Measurements from ENCODE around the gene CFI.

CFI gene

DNA sequence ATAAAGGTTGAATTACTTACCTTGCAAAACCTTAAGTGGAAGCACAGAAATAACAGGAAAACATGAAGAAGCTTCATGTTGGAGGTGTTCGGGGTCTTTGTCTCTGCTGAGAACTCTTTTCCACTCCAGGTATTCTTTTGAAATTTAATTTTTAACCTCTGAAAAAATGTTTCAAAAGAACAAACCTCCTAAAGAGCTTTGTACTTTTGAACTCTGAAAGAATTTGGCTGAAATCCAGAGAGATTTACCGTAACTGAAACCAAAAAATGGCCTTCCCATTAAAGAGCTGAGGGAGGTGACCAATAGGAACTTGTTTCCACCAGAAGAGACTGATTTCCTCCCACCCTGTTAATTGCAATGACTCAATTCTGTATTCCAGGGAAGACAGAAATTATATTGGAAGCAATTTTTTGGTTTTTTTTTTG, at the start of gene CFI:
TSS of gene CFI (minus strand) at position 105 of the 425 bp plus-strand sequence. CDS start at position 77, 28 bp downstream.
- no peak for DNase-seq

DNA sequence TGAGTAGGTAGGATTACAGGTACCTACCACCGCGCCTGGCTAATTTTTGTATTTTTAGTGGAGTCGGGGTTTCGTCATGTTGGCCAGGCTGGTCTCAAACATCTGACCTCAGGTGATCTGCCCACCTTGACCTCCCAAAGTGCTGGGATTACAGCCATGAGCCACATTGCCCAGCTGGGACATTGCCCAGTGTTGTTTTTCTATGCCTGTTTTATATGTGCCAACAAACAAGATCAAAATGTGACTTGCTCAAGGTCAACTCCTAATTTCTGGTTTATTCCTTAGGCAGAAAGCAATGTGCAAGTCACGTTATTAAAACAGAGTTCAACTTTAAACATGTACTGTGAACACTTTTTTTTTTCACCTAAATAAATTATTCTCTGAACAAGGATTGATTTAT, 48.8 kb upstream of the CFI start:
- DNase-seq, result no peak

DNA sequence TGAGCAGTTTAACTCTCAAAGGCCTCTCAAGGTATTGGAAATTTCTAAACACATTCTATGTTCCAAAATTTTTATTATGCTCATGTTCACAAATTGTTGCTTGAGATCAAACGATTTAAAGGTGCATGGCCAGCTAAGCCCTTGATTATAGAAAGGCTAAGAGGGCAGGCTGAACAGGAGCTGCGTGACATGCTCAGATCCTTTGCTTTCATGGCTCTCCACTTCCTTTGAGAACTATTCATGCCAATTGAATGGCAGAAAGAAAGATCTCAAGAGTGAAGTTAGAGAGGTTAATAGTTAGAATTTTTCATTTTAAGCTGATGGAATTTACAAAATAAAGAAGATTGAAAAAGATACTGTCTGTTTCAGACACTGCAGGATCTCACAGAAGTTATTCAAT, 46.7 kb upstream of the CFI start:
- DNase-seq, result no peak

DNA sequence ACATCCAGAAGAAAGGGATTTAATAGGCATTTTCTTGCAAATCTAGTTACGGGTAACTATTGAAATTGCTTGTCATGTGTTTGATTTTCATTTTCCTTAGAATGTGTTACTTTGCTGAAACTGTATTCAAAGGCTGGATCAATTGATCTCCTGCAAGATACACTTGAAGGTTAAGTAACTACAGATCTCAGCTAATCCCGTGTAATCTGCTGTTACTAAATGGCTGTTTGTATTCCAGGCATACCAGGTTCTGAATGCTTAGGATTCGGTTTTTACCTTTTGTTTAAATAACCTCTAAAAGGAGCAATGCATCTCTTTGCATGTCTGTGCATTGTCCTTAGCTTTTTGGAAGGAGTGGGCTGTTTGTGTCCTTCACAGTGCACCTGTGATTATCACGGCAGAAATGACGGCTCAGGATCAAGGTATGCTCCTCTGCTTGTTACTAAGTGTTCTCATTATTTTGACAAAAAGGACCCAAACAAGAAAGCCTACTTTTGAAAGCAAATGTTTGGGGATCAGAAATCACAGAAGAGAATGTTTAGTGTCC, 46.2 kb upstream of the CFI start, which contains the start of gene LRIT3:
TSS of gene LRIT3 (plus strand) at position 212 of the 547 bp plus-strand sequence. CDS start at position 307, 95 bp downstream.
- DNase-seq, result no peak

DNA sequence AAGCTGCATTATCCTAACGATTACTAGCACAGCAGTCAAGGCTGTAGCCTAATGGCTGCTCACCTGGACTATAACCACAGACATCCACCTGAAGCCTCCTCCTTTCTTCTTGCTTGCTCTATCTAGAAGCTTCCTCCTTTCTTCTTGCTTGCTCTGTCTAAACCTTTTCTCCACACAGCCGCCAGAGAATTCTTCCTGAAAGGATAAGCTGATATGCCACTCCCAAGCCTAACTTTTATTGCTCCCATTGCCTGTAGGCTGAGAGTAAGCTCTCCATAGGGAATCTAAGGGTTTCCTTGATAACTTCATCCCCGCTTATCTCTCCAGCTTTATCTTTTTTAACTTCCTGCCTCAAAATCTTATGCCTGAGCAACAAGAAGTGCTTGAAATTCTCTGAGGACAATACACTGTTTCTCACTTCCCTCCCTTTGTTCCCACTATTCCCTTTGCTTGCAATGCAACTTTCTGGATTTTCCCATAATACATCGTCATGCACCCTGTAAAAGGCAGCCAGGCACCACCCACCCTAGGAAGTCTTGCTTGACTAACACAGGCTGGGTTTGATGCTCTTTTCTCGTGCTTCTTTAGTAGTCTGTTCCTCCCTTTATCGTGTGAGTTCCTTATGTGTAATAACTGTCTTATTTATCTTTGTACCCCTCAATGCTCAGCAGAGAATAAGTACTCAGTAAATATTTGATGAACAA, 44.7 kb upstream of the CFI start:
- no peak for DNase-seq

DNA sequence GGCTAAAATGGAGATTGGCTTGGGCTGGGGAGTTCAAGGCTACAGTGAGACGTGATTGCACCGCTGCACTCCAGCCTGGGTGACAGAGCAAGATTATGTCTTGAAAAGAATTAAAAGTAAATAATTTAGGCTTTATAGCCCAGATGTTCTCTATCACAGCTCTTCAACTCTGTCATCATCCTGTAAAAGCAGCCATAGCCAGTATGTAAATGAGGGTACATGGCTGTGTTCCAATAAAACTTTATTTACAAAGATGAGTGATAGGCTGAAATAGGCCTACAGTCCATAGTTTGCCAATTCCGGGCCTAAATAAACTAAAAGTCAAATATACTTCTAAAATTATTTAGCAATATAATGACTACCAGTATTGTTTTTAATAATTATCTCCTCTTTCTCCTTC, 35.2 kb upstream of the CFI start:
- DNase-seq, result no peak

DNA sequence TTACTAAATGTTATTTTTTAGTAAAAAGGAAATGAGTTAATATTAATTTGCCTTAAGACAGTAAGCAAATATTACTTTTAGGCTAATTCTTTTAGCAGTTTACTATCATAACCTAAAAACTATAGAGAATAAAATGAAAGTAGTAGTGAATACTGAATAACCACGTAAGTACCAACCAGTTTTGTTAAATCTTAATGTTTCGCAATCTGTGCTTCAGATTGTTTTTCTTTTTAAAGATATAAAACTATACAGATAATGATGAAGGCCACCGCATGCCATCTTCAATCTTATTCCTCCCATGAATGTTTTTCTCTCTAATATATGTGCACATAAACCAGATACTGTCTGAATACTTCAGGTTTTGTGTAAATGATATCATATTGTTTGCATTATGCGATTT, 32.0 kb upstream of the CFI start:
- DNase-seq, result no peak

DNA sequence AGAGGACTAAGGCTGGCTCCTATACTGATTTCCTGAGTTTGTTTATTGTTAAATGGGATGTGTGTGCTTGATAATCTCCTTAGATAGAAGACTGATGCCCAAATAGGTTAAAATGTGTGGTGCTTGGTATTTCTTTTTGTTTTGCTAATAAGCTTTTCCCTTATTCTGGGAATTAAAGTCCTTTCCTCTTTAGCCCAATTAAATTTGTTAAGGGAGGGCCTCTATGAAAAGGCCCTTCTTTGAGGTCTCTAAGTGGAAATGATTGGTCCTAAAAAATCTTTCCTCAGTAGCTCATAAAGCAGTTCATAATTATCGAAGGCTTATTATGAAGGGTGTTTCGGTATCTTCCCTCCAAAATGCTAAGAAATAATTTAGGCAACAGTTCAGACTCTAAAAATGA, 25.9 kb upstream of the CFI start, which contains the start of gene RRH:
TSS of gene RRH (plus strand) at position 301 of the 400 bp plus-strand sequence. CDS start at position 357, 56 bp downstream.
- DNase-seq, result no peak

DNA sequence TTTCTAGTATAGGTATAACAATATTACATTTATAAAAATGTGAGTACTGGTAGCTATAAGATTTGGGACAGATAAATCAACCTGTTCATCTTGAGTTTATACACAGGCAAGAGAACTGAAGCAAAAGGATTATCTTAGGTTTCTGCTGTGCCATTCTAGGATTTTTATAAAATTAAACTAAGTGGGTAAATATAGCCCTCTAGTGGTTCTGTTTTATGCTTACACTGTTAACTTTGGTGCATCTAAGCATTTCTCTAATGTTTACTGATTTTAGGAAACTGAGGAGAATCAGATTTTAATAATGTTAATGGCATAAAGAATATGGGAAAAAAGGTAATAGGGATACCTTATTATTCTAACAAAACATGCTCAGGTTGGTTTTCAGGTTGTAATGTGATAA, 24.9 kb upstream of the CFI start:
- DNase-seq, result peak in 1 of 2 donors; percentile 50

DNA sequence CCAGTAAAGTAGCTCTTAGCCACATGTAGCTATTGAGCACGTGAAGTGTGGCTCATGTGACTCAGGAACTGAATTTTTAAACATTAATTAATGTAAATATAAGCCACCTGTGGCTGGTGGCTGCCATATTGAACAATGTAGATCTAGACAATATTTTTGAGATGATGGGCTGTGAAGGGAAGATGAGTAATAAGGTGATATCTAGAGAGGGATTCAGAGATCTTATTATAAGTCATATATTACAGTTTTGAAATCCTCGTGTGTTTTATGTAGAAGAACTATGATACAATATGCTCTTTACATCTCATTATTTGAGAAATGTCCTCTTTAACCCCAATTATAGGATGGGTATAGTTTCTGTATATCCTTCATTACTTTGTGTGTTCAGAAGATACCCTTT, 19.4 kb upstream of the CFI start:
- DNase-seq, result no peak

DNA sequence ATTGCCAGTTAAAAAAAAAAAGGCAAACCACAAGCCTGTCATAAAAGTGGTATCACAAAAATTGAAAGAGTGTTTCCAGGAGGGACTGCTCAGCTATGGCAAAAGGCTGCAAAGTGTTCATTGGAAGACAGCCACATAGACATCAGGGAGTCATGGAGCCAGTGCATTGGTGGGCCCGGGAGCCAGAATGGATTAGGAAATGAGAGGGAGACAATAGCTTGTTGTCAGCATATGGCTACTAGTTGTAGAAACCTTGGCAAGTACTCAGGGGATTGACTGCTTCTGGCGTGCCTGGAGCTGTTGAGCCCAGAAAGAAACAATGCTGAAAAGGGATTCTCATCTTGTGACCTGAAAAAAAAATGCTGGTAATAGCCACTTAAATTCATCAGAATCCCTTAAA, 18.8 kb upstream of the CFI start:
- DNase-seq, result peak; percentile 19 to 63

DNA sequence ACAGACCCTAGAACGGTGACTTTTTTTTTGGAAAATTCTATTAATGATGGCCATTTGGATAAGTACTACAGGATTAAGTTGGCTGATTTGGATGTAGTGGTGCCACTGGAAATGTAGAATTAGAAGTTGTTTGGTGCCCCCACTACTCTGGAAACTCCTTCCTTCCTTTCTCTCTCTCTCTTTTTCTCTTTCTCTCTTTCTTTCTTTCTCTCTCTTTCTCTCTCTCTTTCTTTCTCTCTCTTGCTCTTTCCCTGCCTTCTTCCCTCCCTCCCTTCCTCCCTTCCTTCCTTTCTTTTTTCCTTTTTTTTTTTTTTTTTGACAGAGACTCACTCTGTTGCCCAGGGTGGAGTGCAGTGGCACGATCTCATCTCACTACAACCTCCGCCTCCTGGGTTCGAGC, 16.5 kb upstream of the CFI start:
- DNase-seq, result no peak

DNA sequence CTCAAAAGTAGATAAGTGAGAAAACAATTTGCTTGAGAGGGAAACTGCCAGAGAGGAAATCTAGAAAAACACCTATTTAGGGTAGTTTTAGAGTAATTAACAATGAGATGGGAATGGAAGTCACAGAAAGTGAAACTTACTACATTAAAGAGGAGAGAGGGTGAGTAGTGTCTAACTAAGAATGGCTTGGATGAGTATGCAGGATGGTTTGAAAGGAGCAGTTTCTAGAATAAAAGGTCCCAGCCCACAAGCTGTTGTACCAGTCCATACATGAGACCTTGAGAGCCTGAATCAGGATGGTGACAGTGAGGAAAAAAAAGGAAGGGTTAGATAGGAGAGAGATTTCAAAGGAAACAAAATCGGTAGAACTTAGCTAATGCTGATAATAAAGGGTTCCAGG, 15.1 kb upstream of the CFI start:
- no peak for DNase-seq

DNA sequence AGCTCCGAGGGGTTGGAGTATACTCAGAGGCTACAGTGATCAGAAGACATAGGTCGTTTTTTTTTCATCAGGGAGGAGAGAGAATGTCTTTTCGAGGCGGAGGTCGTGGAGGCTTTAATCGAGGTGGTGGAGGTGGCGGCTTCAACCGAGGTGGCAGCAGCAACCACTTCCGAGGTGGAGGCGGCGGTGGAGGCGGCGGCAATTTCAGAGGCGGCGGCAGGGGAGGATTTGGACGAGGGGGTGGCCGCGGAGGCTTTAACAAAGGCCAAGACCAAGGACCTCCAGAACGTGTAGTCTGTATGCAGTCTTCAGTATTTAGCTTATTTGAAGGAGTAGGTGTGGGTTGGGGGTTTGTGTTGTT, 14.3 kb upstream of the CFI start:
- DNase-seq, result no peak

DNA sequence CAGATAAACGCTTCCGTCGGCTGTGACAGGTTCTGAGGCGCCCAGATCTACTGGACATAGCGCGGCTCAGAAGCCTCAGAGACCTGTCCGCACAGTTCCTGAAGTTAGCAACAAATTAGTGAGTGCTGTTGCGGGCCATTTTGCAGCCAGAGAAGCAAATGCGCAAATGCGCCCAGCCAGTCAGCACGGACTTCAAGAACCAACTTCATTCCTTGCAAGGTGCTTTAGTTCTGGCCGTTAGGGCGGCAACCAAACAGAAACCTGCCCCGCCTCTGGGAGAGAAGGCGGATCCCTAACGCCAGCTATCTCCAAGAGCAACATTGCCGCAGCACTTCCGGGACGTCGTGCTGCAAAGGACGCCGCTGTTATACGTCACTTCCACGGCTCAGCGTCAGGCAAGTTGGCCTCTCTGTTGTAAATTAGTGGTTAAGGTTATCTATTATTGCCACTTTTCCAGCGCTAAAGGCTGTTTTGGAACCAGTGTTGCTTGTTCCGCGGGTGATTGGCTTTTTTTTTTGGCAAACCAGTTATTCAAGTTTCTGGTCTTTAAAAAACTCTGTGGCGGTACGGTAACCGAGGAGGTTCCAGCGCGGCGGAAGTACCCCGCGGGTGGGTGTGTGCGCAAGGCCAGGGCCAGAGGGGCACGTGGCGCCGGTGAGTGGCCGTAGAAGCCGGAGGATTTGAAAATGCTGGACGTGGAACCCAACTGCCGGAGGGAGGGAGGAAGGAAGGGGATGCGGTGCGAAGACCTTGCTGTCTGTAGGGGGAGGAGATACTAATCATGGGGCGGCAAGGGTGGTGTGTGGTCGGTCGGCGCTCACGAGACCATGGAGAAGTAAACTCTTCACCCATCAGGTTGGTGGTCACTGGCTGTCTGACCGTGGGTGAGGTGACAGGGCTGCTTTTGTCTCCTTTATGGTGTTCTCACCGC, 13.6 kb upstream of the CFI start, which contains the start of gene GAR1:
TSS of gene GAR1 (plus strand) at position 612 of the 931 bp plus-strand sequence. CDS start 403 bp downstream, outside the sequence.
- peak; percentile 84 to 87 for DNase-seq

DNA sequence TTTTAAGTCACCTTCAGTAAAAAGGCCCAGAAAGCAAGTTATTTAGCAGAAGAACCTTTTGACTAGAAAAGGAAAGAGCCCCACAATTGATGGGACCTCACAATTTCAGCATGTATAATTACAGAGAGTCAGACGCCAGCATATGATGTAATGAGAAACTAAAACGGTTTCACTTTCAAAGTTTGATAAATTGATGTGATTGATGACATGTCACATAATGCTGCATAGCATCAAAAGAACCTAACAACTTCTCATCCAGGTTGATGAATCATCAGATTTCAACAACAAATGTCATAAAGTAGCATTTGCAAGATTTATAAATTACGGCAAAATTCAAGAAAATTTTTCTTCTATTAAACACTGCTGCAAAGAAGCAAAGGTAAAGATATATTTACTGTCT, 9.9 kb upstream of the CFI start:
- no peak for DNase-seq

DNA sequence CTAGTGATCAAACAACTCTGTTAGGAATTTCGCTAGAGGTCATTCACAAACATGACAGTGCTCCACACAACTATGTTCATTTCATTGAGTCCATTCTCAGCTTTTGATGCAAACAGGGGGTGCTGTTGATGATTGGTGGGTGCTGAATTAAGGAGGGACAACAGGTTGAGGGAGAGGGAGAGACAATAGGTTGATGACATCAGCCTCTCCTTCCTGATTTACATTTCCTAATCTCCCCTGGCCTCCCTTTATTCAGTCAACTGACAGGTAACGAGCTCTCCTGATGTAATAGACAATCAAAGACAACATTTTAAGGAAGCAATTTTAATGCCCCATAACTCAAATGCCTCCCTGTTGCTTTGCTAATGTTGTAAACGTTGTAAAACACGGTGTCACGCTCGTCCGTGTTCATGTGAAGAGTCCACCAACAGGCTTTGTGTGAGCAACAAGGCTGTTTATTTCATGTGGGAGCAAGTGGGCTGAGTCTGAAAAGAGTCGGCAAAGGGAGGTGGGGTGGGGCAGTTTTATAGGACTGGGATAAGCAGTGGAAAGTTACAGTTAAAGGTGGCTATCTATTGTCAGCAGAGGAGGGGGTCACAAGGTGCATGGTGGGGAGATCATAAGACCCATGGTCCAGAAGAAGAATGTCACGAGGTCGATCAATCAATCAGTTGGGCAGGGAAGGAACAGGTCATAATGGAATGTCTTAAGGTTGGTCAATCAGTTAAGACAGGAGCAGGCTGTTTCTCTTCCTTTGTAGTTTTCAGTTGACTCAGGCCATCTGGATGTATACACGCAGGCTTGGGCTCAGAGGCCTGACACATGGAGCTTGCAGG, 9.0 kb upstream of the CFI start:
- DNase-seq, result no peak

DNA sequence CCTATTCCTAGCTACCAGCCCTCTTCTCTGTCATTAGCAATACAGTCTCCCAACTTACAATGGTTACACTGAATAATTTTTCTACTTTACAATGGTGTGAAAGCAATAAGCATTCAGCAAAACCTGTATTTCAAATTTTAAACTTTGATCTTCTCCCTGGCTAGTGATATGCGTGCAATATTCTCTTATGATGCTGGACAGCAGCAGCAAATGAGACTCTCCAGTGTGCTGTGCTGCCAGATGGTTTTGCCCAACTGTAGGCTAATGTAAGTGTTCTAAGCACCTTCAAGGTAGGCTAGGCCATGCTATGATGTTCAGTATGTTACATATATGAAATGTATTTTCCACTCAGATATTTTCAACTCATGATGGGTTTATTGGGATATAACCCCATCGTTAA, 7.9 kb upstream of the CFI start:
- no peak for DNase-seq

DNA sequence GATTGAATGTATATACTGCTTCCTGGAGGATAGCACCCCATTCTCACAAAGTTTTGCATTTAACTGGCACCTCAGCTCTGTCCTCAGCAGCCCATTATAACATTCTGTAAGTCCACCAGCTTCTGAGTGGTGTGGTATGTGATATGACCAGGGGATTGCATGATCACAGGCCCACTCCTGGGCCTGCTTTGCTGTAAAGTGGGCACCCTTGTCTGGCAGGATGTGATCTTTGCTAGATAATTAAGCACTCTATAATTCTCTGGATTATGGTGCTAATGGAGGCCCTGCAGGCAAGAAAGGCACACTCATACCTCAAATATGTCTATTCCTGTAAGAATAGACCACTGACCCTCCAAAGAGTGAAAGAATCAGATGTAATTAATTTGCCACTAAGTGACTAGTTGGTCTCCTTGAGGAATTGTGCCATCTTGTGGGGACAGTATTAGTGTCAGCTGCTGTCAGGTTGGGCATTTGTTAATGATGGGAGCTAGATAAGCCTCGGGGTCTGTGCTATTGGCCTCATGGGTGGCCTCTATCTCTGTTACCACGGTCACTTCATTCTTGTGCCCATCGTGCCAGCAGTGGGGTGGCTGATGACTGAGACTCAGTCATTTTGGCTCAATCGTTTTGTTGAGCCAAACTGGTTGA, 2.2 kb upstream of the CFI start:
- no peak for DNase-seq

DNA sequence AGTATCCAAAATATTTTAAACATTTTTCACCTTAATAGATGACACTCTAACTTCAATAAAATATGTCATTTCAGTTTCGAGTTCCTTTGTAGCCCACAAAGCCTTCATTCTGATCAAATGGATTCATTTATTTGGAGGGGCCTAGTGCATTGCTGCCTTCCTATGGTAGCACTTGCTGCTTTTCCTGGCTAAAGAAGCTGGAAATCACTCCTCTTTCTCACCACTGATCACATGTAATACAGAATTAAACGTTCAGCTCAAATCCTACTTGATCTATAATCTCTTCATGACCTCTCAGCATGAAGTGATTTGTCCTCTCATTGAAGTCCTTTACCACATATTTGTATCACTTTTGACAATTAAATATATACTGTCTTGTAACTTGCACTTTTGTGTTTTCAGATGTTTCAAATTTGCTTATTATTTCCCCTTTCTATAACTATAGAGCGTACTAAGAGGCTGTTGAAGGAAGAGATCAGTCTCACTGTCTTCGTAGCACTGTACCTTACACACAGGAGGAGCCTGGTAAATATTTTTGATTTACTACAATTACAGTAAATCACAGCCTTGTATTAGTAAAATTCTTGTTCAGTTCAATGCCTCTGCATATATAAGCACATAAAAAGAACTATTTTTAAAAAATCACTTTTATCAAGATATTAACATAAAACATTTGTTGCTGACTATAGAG, 555 bp downstream of the CFI start:
- DNase-seq, result no peak

DNA sequence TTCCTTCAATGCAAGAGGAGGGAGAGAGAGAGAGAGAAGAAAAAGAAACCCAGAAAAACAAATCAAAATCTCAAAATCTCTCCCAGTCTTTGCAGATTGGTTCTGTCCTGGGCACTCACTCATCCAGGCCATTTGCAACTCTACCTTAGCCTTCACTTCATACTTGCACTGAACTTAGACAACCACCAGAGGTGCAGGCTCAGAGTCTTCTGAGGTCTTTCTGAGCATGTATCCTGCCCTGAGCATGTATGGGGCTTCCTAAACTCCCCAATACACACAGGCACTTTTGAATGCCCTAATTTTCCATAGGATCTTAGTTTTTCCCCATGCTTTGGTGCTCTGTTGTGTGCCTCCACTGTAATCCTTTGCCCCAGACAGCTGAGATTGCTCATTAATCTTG, 2.9 kb downstream of the CFI start:
- no peak for DNase-seq
